K562 (cell line): Measurements from ENCODE around the gene RNF167. TPM values are rescaled to one million over a fixed set of nuclear protein-coding genes. Genes with fewer than 3 reads are reported as not detected.

ENCODE experiments used
- ATAC-seq: fragments of 200-7000 bp; cut with Tn5 transposase; 3 replicates; pipeline ENCODE4 v1.9.1; 2020; ENCODE audit warnings: moderate library complexity
- BruUV-seq: library from RNA; stranded (reverse); fragments of 400-500 nt; replicated peaks from 2 replicates; lab custom pipeline; 2021; lab: Mats Ljungman, UMichigan
- CTCF ChIA-PET: fragments of 300-600 bp; formaldehyde crosslinking; extraction: SDS; loops from one replicate; lab custom pipeline; 2021; ENCODE audit warnings: low intra/inter-chr PET ratio; lab: Yijun Ruan, JAX
- POLR2A ChIA-PET: fragments of 300-600, 350-650 bp; sonication (Branson Sonifier 250); formaldehyde crosslinking; extraction: SDS; loops from one replicate; lab custom pipeline; 2021; ENCODE audit warnings: antibody characterized with exemption, inconsistent platforms; lab: Yijun Ruan, JAX
- DNase-seq, 4 experiments: peaks; one replicate each; pipeline versions ENCODE4 v3.0.0 to v3.0.0-alpha.2; 2011 to 2018; ENCODE audit warnings: low spot score in 3 of 4, mixed read lengths in 3 of 4; ENCODE audit errors: extremely low read depth in 1 of 4
- FAIRE-seq: peaks from 2 replicates; lab custom pipeline; 2011; peaks lifted over from hg19 to GRCh38; lab: Jason Lieb, UNC
- H2AFZ ChIP-seq: 2 replicates; pipeline ENCODE4 v1.6.0; 2011; ENCODE audit warnings: low read depth, low read length, control low read depth, inconsistent platforms
- H3K27ac ChIP-seq: fragments of 200-600 bp; 3 replicates; pipeline ENCODE4 v1.8.0; 2011; ENCODE audit warnings: low read depth, mild to moderate bottlenecking, control low read depth, inconsistent platforms, low read length, moderate library complexity, mixed read lengths; ENCODE audit errors: extremely low read depth
- H3K27me3 ChIP-seq, 2 experiments: fragments of 300-600 bp in 1 of 2; 2 replicates in 1 of 2; 3 replicates in 1 of 2; pipeline versions ENCODE4 v1.6.0 to v1.8.0; 2011; ENCODE audit warnings: inconsistent platforms in 2 of 2, low read length in 2 of 2, mild to moderate bottlenecking in 1 of 2, mixed read lengths in 1 of 2, moderate library complexity in 1 of 2; ENCODE audit not compliant: control insufficient read depth in 2 of 2, insufficient read depth in 2 of 2
- H3K36me3 ChIP-seq: fragments of 300-600 bp; 3 replicates; pipeline ENCODE4 v1.8.0; 2011; ENCODE audit warnings: mild to moderate bottlenecking, low read length, inconsistent platforms; ENCODE audit not compliant: control insufficient read depth, insufficient read depth
- H3K4me1 ChIP-seq, 2 experiments: fragments of 200-600 bp in 1 of 2; replicated peaks in 1 of 2; 2 replicates in 1 of 2; 3 replicates in 1 of 2; pipeline versions ENCODE4 v1.5.1 to v1.8.0; 2011; ENCODE audit warnings: inconsistent platforms in 2 of 2, low read length in 2 of 2, mild to moderate bottlenecking in 1 of 2, mixed read lengths in 1 of 2, moderate library complexity in 1 of 2; ENCODE audit not compliant: control insufficient read depth in 2 of 2, insufficient read depth in 2 of 2
- H3K4me2 ChIP-seq: 2 replicates; pipeline ENCODE4 v1.6.1; 2011; ENCODE audit warnings: low read length, control low read depth, inconsistent platforms, mixed read lengths; ENCODE audit not compliant: insufficient read depth
- H3K4me3 ChIP-seq: fragments of 200-600 bp; sonication (generic), shearing (Covaris generic); 2 replicates; pipeline ENCODE4 v1.5.1; 2016; ENCODE audit warnings: control low read depth, inconsistent platforms
- H3K79me2 ChIP-seq: fragments of 200-600 bp; 3 replicates; pipeline ENCODE4 v1.8.0; 2011; ENCODE audit warnings: low read length, inconsistent platforms; ENCODE audit not compliant: control insufficient read depth, insufficient read depth
- H3K9ac ChIP-seq, 2 experiments: 2 replicates each; pipeline versions ENCODE4 v1.6.0 to v1.6.1; 2011; ENCODE audit warnings: low read depth in 2 of 2, low read length in 2 of 2, control low read depth in 1 of 2, inconsistent platforms in 1 of 2, mild to moderate bottlenecking in 1 of 2, mixed read lengths in 1 of 2; ENCODE audit not compliant: insufficient read depth in 1 of 2
- H3K9me1 ChIP-seq: one replicate; pipeline ENCODE4 v1.6.0; 2011; ENCODE audit warnings: inconsistent platforms, mild to moderate bottlenecking, low read length, moderate library complexity; ENCODE audit not compliant: control insufficient read depth, insufficient read depth
- H3K9me3 ChIP-seq: replicated peaks from 2 replicates; pipeline ENCODE4 v1.5.1; 2011; ENCODE audit warnings: low read depth, low read length, inconsistent platforms; ENCODE audit not compliant: control insufficient read depth, insufficient read depth
- H4K20me1 ChIP-seq: replicated peaks from 2 replicates; pipeline ENCODE4 v1.6.1; 2011; ENCODE audit warnings: low read length, inconsistent platforms, mixed read lengths; ENCODE audit not compliant: control insufficient read depth, insufficient read depth
- GATAD2A ChIP-seq: fragments of 450-650 bp; IDR thresholded peaks from 2 replicates; pipeline ENCODE4 v1.6.1; 2017
- ID3 ChIP-seq, 2 experiments: fragments of 250-450 bp in 1 of 2; fragments of 450-650 bp in 1 of 2; sonication (Bioruptor Pico) in 1 of 2; IDR thresholded peaks; 2 replicates each; pipeline versions ENCODE4 v1.6.1 to v1.8.0; 2016 to 2021; ENCODE audit warnings: mild to moderate bottlenecking in 2 of 2, moderate library complexity in 2 of 2, missing compliant biosample characterization in 1 of 2, missing genetic modification characterization in 1 of 2
- MEF2A ChIP-seq: IDR thresholded peaks from 2 replicates; pipeline ENCODE4 v1.6.1; 2011; ENCODE audit warnings: low read depth, mild to moderate bottlenecking, low read length, moderate library complexity; ENCODE audit not compliant: control insufficient read depth
- POLR3A ChIP-seq: IDR thresholded peaks from 2 replicates; pipeline ENCODE4 v1.6.1; 2011; ENCODE audit warnings: borderline replicate concordance, mild to moderate bottlenecking, moderate library complexity; ENCODE audit not compliant: insufficient read length, insufficient read depth; ENCODE audit errors: extremely low read depth
- ZBTB7A ChIP-seq: IDR thresholded peaks from 2 replicates; pipeline ENCODE4 v1.6.1; 2011; ENCODE audit warnings: low read depth, mild to moderate bottlenecking, low read length, moderate library complexity, borderline replicate concordance; ENCODE audit not compliant: control insufficient read depth
- WGBS: fragments of 100-300 bp; shearing (Covaris generic); methylation state at CpG from one replicate; pipeline ENCODE4 v1.1.6; 2016; ENCODE audit warnings: low coverage, mixed read lengths; ENCODE audit not compliant: insufficient coverage; ENCODE audit errors: missing lambda C conversion rate; 5-methylcytosine and 5-hydroxymethylcytosine counted together
- in situ Hi-C: fragments of 300-500 bp; cut with MboI; formaldehyde crosslinking; loops from 4 replicates; pipeline ENCODE4 v1.15.0; 2018; ENCODE audit warnings: inconsistent platforms, mixed read lengths
- intact Hi-C: fragments of 100-400 bp; cut with micrococcal nuclease; formaldehyde crosslinking; loops from 2 replicates; pipeline ENCODE4 v1.14.2; 2022
- polyA plus RNA-seq, 8 experiments: library from polyadenylated mRNA; depleted of rRNA in 4 of 8; stranded (reverse) in 5 of 8; unstranded in 3 of 8; fragments of >200 nt; fragmentation: Nextera tagmentation in 2 of 8; fragmentation: Illumina TruSeq in 1 of 8; extraction: Ambion mirVana in 2 of 8; extraction: Trizol in 1 of 8; gene quantifications; 2 replicates each; pipeline versions ENCODE4 v1.2.1 to v1.2.3, GENCODE V29; 2011 to 2014; ENCODE audit warnings: inconsistent platforms in 1 of 8, missing spikeins in 1 of 8
- total RNA-seq, 7 experiments: library from RNA; depleted of rRNA in 6 of 7; stranded (reverse); fragments of >200 nt in 6 of 7; fragmentation: Illumina TruSeq in 2 of 7; extraction: Trizol in 2 of 7; gene quantifications; 2 replicates each; pipeline versions ENCODE4 v1.2.1 to v1.2.3, GENCODE V29; 2011 to 2021; ENCODE audit warnings: low replicate concordance in 1 of 7

RNF167 gene
- total and polyA plus RNA-seq, 9 of the 15 experiments (the other 6 are each of a cell fraction or from before 2014, with no cell fraction given): 16.5 to 143 (median 45.5) TPM

DNA sequence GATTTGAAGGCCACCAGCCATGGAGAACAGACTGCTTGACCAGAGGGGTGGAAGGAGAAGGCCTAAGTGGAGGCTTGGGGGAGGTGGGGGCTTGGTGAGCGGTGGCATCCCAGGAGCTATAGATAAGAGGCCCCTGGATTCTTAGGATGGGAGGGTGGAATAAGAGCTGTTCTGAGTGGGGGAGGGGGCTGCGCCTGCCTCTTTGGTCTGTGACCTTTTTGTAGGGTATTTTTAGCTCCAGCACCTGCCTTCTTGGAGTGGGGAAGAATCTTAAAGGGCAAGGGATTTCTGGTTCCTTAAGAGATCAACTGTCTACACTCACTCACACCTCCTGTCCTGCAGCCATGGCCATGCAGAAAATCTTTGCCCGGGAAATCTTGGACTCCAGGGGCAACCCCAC, 11.4 kb downstream of the RNF167 start:
- Histone ChIP-seq H3K4me3 (peak overlapping the region; percentile 97), H3K4me1 (peaks cover 15 to 47% of the 10 kb centered on the region in 2 experiments), H3K9me3 (no peaks in the 10 kb centered on the region), H2AFZ (no peak overlapping the region), H3K4me2 (peak overlapping the region; percentile 84), H3K27me3 (no peaks in the 10 kb centered on the region), H3K9ac (peak overlapping the region; percentile 89 to 96), H3K27ac (peak overlapping the region; percentile 98), H3K79me2 (peaks cover 38% of the 10 kb centered on the region), H4K20me1 (peaks cover 7% of the 10 kb centered on the region), H3K9me1 (no peaks in the 10 kb centered on the region), H3K36me3 (peaks cover 14% of the 10 kb centered on the region; the same call in 2 of the 3 replicates)
- FAIRE-seq: no peak
- WGBS: 21% methylated on average over 2 of the region's 3 CpGs
- TF ChIP-seq POLR3A (no peak), MEF2A (peak; percentile 65; the same call in 1 of the 2 replicates), GATAD2A (0 out of 2 replicates have a peak, but pooled peaks have one; percentile 23), ID3 (CRISPR knock-in tag; IDR thresholded peaks at IDR 0.05) (no peak), ID3 (tag; IDR thresholded peaks at IDR 0.05) (peak; percentile 95), ZBTB7A (0 out of 2 replicates have a peak, but pooled peaks have one; percentile 38)
- no peak for ATAC-seq
- ChIA-PET POLR2A (interaction anchor here (0.6 to 4.7 kb wide), 6 partner anchors 8 to 63 kb away, joined by 3 to 38 read pairs (median 6); partner anchors contain the start of genes RNF167, SLC25A11 and SPAG7), CTCF (no interaction called here)
- in situ Hi-C loops (no loop called here), intact Hi-C loops (loop anchor here (1.0 kb wide), 1 partner anchor 16 kb away; the partner anchor contains the start of gene SPAG7)
- DNase-seq: peak in 2 of 4 experiments; percentile 54 to 64
- no TSS peak for BruUV-seq
